ENCODE measurements around the gene SOX15.

DNA sequence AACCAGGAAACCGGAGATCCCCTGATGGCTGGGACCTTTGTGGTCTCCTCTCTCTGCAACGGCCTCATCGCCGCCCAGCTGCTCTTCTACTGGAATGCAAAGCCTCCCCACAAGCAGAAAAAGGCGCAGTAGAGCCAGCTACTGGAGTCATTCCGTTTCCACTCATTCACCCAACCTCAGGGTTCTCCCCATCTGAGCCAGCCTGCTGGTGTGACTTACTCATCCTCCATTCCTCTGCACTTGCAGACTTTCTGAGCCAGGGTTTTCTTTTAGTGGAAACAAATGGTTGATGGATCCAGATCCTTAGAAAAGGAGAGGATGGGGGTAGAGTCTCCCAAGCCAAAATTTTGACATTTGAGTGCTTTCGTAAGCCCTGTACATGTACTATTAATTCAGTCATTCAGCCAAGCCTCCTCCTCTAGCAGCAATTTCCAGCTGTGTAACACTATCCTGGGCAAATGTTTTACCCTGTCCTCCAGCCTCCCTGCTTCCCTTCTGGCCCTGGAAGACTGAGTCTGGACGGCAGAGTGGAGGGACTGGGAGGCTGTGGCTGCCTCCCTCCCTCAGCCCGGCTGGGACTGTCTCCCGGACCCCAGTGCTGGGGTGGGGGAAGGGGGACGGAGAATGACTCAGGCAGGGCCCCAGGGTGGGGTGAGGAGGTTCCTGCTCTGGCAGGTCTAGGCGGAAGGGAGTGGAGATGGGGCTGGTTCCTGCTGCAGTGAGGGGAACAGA lies 2.3 kb downstream of the SOX15 start:
- TF ChIP-seq, protein P1, sequence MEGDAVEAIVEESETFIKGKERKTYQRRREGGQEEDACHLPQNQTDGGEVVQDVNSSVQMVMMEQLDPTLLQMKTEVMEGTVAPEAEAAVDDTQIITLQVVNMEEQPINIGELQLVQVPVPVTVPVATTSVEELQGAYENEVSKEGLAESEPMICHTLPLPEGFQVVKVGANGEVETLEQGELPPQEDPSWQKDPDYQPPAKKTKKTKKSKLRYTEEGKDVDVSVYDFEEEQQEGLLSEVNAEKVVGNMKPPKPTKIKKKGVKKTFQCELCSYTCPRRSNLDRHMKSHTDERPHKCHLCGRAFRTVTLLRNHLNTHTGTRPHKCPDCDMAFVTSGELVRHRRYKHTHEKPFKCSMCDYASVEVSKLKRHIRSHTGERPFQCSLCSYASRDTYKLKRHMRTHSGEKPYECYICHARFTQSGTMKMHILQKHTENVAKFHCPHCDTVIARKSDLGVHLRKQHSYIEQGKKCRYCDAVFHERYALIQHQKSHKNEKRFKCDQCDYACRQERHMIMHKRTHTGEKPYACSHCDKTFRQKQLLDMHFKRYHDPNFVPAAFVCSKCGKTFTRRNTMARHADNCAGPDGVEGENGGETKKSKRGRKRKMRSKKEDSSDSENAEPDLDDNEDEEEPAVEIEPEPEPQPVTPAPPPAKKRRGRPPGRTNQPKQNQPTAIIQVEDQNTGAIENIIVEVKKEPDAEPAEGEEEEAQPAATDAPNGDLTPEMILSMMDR (IDR thresholded peaks at IDR 0.05; ENCODE audit: low read depth, low read length, poor library complexity, severe bottlenecking): no peak
- no peak for TF ChIP-seq EZH2phosphoT487 (IDR thresholded peaks at IDR 0.05; ENCODE audit: borderline replicate concordance, low read length)

All from DOHH2 (cell line).